Measurements from ENCODE around the gene ZNF316.

- no peak for TF ChIP-seq CTCF (IDR thresholded peaks at IDR 0.05; ENCODE audit: low read length)
- no peak for TF ChIP-seq EZH2phosphoT487 (IDR thresholded peaks at IDR 0.05; ENCODE audit: low read length)
These were observed 37.0 kb upstream of the ZNF316 start for GRCh38 chr7:6600093-6600492.

Data from MM.1S (cell line).